Psoas muscle (tissue), 8 donors: ENCODE measurements around the gene OGFOD3. TPM values are rescaled to one million over a fixed set of nuclear protein-coding genes. Genes with fewer than 3 reads are reported as not detected.

Experiments used
- ATAC-seq, 4 donors: fragments of 200-7000 bp; cut with Tn5 transposase; one replicate each; pipeline ENCODE4 v1.9.1; 2020; ENCODE audit warnings: moderate library complexity in 3 of 4, mild to moderate bottlenecking in 2 of 4
- DNase-seq, 2 donors: peaks; one replicate each; pipeline ENCODE4 v3.0.0-alpha.2; 2020
- H3K27ac ChIP-seq: fragments of 200-600 bp; one replicate; pipeline ENCODE4 v1.8.0; 2022
- H3K27me3 ChIP-seq, 3 donors: fragments of 200-600 bp in 1 of 3; one replicate each; pipeline versions ENCODE4 v1.6.1 to v1.8.0; 2013 to 2022; ENCODE audit warnings: low read length in 2 of 3, mild to moderate bottlenecking in 2 of 3, moderate library complexity in 1 of 3; ENCODE audit not compliant: insufficient read depth in 3 of 3
- H3K36me3 ChIP-seq, 2 donors: fragments of 200-600 bp in 1 of 2; one replicate each; pipeline versions ENCODE4 v1.6.1 to v1.8.0; 2013 to 2022; ENCODE audit warnings: low read depth in 1 of 2, mild to moderate bottlenecking in 1 of 2, moderate library complexity in 1 of 2; ENCODE audit not compliant: insufficient read depth in 1 of 2
- H3K4me1 ChIP-seq: fragments of 200-600 bp; one replicate; pipeline ENCODE4 v1.8.0; 2022
- H3K4me3 ChIP-seq: fragments of 200-600 bp; one replicate; pipeline ENCODE4 v1.8.0; 2022; ENCODE audit warnings: mild to moderate bottlenecking
- H3K9me3 ChIP-seq: fragments of 200-600 bp; one replicate; pipeline ENCODE4 v1.8.0; 2022
- WGBS, 3 donors: extraction: QIAGEN DNeasy Blood & Tissue Kit; methylation state at CpG; one replicate each; pipeline versions ENCODE4 v1.1.6 to v1.1.7; 2013; 5-methylcytosine and 5-hydroxymethylcytosine counted together
- intact Hi-C, 2 donors: fragments of 100-400 bp; cut with DNase I; formaldehyde crosslinking; loops; one replicate each; pipeline versions ENCODE4 v1.11.0 to v1.14.2; 2022
- polyA plus RNA-seq, 3 donors: library from polyadenylated mRNA; stranded (reverse); fragments of 200-250 nt; gene quantifications; one replicate each; pipeline ENCODE4 v1.2.3, GENCODE V29; 2013
- total RNA-seq, 4 donors: library from RNA; stranded (reverse); fragmentation: NEBNext Ultra II Directional in 2 of 4; extraction: Animal tissue kit (Norgen Biotek cat#: 25700) in 2 of 4; gene quantifications; one replicate each; pipeline versions ENCODE4 v1.2.1 to v1.2.4, GENCODE V29; 2021 to 2023
- TF ChIP-seq, protein P1 (sequence below): fragments of 200-600 bp; IDR thresholded peaks from one replicate; pipeline ENCODE4 v1.8.0; 2022; ENCODE audit warnings: antibody characterized with exemption
- donor health status: healthy with polysubstance abuse.
- donor health status: DM: no; HTN: no; CAD: no; lungs with moderate emphysema.
- donor health status: Bipolar disorder and iron deficiency.
- donor health status: healthy.
- donor health status: DM: yes; HTN: yes; CAD: no.
- donor health status: DM: no; HTN: no; CAD: no.
- donor health status: DM: no; HTN: no; CAD: no.
- donor health status: DM: yes; HTN: yes; CAD: no.

Gene OGFOD3
- total and polyA plus RNA-seq, 7 donors = 15.5 to 30.4 (median 26.9) TPM

DNA sequence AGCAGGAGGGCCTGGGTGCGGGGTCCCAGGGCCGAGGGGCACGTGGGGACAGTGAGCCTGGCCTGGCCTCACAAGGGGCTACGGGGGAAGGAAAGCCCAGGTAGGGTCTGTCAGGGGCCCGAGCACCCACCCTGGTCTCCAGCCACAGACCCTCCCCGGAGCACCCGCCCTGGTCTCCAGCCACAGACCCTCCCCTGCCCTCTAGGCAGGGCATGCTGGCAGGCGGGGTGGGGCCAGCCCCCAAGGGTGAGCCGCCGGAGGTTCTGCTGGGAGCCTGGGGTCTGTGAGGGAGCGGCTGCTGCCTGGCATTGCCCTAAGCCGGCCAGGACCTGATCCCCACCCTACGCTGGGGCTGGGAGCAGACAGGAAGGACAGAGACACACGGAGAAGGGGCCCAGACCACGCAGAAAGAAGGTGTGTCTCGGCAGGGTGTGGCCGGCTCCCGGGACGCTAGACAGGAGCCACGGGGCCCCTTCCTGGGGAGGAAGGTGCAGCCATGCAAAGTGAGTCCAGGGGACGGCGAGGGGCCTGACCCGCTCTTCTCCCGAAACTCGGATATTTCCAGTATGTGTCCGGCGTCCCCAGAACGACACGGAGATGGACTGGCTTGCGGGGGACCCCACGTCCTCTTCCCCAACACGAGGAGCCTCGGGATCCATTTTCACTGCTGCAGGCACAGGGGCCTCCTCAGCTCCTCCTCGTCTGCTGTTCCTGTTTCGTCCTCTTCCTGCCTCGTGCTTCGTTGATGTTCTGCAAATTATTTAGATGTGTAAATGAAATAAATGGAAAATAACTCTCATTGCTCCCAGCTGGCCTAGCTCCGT, 31.3 kb downstream of the OGFOD3 start:
- intact Hi-C loops = no loop called here
- H3K4me3 ChIP-seq = no peak overlapping the region
- peaks cover 0 to 15% (median 8%) of the 10 kb centered on the region in 3 donors for H3K27me3 ChIP-seq
- H3K36me3 ChIP-seq = peaks cover 0 to 6% of the 10 kb centered on the region in 2 donors
- WGBS, 3 donors = 45 to 58% (median 46%) methylated on average over 31 to 38 of the region's 38 CpGs
- DNase-seq (no peak), ATAC-seq (no peak)
- TF ChIP-seq, protein P1, sequence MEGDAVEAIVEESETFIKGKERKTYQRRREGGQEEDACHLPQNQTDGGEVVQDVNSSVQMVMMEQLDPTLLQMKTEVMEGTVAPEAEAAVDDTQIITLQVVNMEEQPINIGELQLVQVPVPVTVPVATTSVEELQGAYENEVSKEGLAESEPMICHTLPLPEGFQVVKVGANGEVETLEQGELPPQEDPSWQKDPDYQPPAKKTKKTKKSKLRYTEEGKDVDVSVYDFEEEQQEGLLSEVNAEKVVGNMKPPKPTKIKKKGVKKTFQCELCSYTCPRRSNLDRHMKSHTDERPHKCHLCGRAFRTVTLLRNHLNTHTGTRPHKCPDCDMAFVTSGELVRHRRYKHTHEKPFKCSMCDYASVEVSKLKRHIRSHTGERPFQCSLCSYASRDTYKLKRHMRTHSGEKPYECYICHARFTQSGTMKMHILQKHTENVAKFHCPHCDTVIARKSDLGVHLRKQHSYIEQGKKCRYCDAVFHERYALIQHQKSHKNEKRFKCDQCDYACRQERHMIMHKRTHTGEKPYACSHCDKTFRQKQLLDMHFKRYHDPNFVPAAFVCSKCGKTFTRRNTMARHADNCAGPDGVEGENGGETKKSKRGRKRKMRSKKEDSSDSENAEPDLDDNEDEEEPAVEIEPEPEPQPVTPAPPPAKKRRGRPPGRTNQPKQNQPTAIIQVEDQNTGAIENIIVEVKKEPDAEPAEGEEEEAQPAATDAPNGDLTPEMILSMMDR = no peak
- H3K4me1 ChIP-seq = peaks cover 25% of the 10 kb centered on the region
- H3K27ac ChIP-seq = no peak overlapping the region
- H3K9me3 ChIP-seq = no peaks in the 10 kb centered on the region

GRCh38 chr17:82386255-82386831, 32.0 kb downstream of the OGFOD3 start:
- Histone ChIP-seq H3K4me1 (peaks cover 25% of the 10 kb centered on the region), H3K9me3 (no peaks in the 10 kb centered on the region), H3K27me3 (peaks cover 0 to 21% (median 10%) of the 10 kb centered on the region in 3 donors), H3K36me3 (no peaks in the 10 kb centered on the region), H3K27ac (no peak overlapping the region), H3K4me3 (no peak overlapping the region)
- ATAC-seq (no peak), DNase-seq (peak in 1 of 2 donors; percentile 57)
- intact Hi-C loops = no loop called here
- TF ChIP-seq, protein P1 = no peak
- 31 to 50% (median 32%) methylated on average over 15 to 17 of the region's 17 CpGs for WGBS, 3 donors

- intact Hi-C loops = no loop called here
- peaks cover 25% of the 10 kb centered on the region for H3K4me1 ChIP-seq
- H3K36me3 ChIP-seq = no peaks in the 10 kb centered on the region
- TF ChIP-seq, protein P1 = no peak
- no peak overlapping the region for H3K27ac ChIP-seq
- WGBS, 3 donors = 16 to 38% (median 22%) methylated on average over 23 to 26 of the region's 26 CpGs
- peak in 2 of 4 donors; percentile 2 to 10 for ATAC-seq
- no peaks in the 10 kb centered on the region for H3K9me3 ChIP-seq
- H3K27me3 ChIP-seq = peaks cover 0 to 26% (median 10%) of the 10 kb centered on the region in 3 donors
- no peak overlapping the region for H3K4me3 ChIP-seq
- no peak for DNase-seq
Observed at GRCh38 chr17:82385559-82386254, 32.7 kb downstream of the OGFOD3 start.

GRCh38 chr17:82384730-82385481, 33.5 kb downstream of the OGFOD3 start:
- TF ChIP-seq, protein P1 = no peak
- Histone ChIP-seq H3K36me3 (no peaks in the 10 kb centered on the region), H3K4me1 (peaks cover 25% of the 10 kb centered on the region), H3K27ac (peak overlapping the region; percentile 4), H3K4me3 (no peak overlapping the region), H3K27me3 (peaks cover 0 to 34% (median 13%) of the 10 kb centered on the region in 3 donors), H3K9me3 (no peaks in the 10 kb centered on the region)
- ATAC-seq (peak; percentile 67 to 85 (median 80)), DNase-seq (peak; percentile 75 to 89)
- WGBS, 3 donors = 12 to 29% (median 12%) methylated on average over 25 to 26 of the region's 26 CpGs
- intact Hi-C loops = no loop called here
